Mesothelial cell of epicardium (in vitro differentiated cells): ENCODE measurements around the gene SLC22A23. TPM values are rescaled to one million over a fixed set of nuclear protein-coding genes. Genes with fewer than 3 reads are reported as not detected.

ENCODE experiments used
- DNase-seq, 2 experiments: peaks; one replicate each; pipeline ENCODE4 v3.0.0; 2021; ENCODE audit warnings: low spot score in 2 of 2; ENCODE audit not compliant: unreplicated experiment in 2 of 2
- H3K27ac Mint-ChIP-seq: 2 replicates; pipeline ENCODE4 v1.8.0; 2021; ENCODE audit warnings: mixed read lengths
- H3K27me3 Mint-ChIP-seq: 2 replicates; pipeline ENCODE4 v1.8.0; 2021; ENCODE audit warnings: low read depth, mixed read lengths
- H3K36me3 Mint-ChIP-seq: 2 replicates; pipeline ENCODE4 v1.8.0; 2021; ENCODE audit warnings: mixed read lengths
- H3K4me1 Mint-ChIP-seq: 2 replicates; pipeline ENCODE4 v1.8.0; 2021; ENCODE audit warnings: mixed read lengths
- H3K4me3 Mint-ChIP-seq: 2 replicates; pipeline ENCODE4 v1.8.0; 2021; ENCODE audit warnings: mild to moderate bottlenecking, moderate library complexity, mixed read lengths
- H3K9me3 Mint-ChIP-seq: 2 replicates; pipeline ENCODE4 v1.8.0; 2021; ENCODE audit warnings: mixed read lengths
- total RNA-seq: library from RNA; stranded (reverse); gene quantifications from 3 replicates; pipeline ENCODE4 v1.2.1, GENCODE V29; 2021
- TF ChIP-seq, protein P1 (sequence below): fragments of 200-600 bp; sonication (generic); IDR thresholded peaks from one replicate; pipeline ENCODE4 v1.5.0; 2021; ENCODE audit warnings: antibody characterized with exemption; ENCODE audit not compliant: unreplicated experiment

SLC22A23 gene
- total RNA-seq, 1 donor from 2014 or later, result 25.0 TPM

DNA sequence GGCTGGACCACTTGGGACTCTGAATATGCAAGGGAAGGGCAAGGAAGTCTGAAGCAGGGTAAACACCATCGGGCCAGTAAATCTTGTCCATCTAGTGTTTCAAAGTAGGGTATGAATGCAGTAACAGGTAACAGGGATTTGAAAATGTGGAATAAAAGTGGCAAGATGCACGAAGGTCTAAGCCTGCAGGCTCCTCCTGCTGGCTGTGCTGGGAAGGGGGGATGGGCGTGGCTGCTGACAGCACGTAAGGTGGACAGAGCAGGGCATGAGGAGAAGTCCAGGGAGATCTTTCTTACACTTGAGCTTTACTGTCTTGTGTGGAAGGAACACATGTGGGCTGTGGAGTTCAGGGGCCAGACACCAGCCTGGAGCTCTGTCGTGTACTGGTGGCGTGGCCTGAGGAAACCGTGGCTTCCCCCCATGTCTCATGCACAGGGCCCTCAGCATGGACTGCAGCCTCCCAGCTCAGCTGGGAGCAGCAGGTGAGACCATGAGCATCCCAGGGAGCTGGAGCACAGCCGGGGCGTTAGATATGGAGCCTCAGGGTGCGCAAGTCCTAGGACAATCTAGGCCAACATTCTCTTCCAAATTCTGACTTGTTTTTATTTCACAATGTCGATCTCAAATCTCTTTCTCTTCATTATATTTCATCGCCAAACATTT lies 84.5 kb downstream of the SLC22A23 start:
- DNase-seq, result no peak
- H3K27me3 Mint-ChIP-seq, result no peaks in the 10 kb centered on the region
- H3K27ac Mint-ChIP-seq, result no peak overlapping the region
- TF ChIP-seq, protein P1, sequence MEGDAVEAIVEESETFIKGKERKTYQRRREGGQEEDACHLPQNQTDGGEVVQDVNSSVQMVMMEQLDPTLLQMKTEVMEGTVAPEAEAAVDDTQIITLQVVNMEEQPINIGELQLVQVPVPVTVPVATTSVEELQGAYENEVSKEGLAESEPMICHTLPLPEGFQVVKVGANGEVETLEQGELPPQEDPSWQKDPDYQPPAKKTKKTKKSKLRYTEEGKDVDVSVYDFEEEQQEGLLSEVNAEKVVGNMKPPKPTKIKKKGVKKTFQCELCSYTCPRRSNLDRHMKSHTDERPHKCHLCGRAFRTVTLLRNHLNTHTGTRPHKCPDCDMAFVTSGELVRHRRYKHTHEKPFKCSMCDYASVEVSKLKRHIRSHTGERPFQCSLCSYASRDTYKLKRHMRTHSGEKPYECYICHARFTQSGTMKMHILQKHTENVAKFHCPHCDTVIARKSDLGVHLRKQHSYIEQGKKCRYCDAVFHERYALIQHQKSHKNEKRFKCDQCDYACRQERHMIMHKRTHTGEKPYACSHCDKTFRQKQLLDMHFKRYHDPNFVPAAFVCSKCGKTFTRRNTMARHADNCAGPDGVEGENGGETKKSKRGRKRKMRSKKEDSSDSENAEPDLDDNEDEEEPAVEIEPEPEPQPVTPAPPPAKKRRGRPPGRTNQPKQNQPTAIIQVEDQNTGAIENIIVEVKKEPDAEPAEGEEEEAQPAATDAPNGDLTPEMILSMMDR, result no peak
- H3K4me1 Mint-ChIP-seq, result peaks cover 18% of the 10 kb centered on the region
- no peaks in the 10 kb centered on the region for H3K36me3 Mint-ChIP-seq
- H3K9me3 Mint-ChIP-seq, result no peaks in the 10 kb centered on the region
- H3K4me3 Mint-ChIP-seq, result no peak overlapping the region

DNA sequence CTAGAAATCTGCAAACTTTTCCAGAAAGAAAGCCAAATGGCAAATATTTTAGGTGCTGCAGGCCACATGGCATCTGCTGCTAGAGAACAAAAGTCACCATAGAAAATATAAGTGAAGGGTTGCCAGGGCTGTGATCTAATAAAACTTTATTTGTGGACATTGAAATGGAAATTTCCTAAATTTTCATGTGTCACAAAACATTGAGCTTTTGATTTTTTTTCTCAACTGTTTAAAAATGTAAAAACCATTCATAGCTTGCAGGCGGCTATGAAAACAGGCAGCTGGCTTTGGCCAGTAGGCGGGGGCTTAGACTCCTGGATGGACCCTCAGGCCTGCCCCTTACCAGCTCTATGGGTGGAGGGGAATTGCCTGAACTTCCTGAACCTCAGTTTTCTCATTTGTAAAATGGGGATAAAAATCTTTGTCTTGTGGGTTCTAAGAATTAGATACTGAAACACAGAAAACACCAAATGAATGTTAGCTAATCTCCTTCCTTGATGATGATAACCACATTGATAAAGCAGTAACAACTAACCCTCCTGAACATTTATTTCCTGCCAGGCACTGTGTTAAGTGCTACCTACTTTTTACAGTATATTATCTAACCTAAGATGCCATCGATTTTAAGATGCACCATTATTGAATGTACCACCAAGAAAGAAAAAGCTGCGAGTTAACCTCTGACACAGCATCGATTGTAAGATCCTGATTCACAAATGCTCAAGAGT lies 85.5 kb downstream of the SLC22A23 start:
- Mint-ChIP-seq H3K4me3 (no peak overlapping the region), H3K36me3 (no peaks in the 10 kb centered on the region), H3K9me3 (no peaks in the 10 kb centered on the region), H3K27me3 (no peaks in the 10 kb centered on the region), H3K4me1 (peaks cover 17% of the 10 kb centered on the region), H3K27ac (no peak overlapping the region)
- no peak for DNase-seq
- TF ChIP-seq, protein P1, result no peak

DNA sequence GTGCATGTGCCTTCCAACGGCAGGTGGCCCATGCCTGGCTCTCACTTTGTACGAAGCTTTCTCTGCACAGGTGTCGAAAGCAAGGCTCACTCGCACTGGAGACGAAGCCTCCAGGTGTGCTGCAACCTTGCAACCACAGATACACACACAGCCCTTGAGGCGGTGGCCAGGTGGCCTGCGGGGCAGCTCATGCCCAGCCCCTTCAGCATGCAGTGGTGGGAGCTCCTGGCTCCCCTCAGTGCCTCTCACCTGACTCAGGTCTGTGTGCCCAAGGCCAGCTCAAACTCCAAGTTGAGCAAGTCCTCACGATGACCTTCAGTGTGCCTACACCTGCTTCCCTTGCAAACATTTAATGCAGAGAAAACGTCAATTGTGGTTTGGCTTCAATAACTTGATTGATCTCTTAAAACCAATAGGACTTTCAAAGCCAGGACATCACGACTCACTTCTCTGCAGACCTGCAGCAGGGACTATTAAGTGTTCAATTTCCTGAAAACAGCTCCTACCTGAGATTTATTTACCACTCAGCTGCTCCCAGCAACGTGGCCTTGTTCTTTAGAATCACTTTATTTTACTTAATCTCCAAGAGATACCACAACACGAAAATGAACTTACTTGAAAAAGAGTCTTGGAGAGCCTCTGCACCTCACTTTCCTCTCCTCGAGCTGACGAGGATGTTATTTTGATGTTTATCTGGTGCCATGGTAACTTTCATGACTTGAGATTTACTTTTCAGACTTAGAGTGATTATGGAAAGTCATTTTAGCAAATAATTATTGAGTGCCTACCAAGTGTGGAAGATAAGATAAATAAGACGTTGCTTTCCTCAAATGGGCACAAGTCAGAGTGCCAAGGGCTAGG lies 86.3 kb downstream of the SLC22A23 start:
- peaks cover 13% of the 10 kb centered on the region for H3K4me1 Mint-ChIP-seq
- H3K27me3 Mint-ChIP-seq, result no peaks in the 10 kb centered on the region
- H3K36me3 Mint-ChIP-seq, result no peaks in the 10 kb centered on the region
- H3K27ac Mint-ChIP-seq, result peak overlapping the region; percentile 34
- H3K4me3 Mint-ChIP-seq, result no peak overlapping the region
- no peak for DNase-seq
- no peaks in the 10 kb centered on the region for H3K9me3 Mint-ChIP-seq
- TF ChIP-seq, protein P1, result no peak

DNA sequence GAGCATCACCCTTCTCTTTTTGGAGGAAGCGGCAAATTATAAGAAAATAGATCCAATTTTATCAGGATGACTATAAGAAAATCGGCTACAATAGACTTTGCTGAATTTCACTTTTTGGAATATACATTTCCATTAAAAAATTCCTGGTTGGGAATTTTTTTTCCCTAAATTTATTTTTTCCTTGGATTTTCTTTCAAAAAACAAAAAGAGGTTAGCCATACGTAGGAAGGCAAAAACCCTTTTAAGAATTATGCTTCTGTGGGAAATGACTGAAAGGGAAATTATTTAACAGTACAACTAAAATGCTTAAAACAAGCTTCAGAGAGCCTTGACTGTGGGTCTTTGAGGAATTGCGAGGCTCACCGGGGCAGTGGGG lies 86.9 kb downstream of the SLC22A23 start:
- no peaks in the 10 kb centered on the region for H3K27me3 Mint-ChIP-seq
- H3K36me3 Mint-ChIP-seq, result no peaks in the 10 kb centered on the region
- DNase-seq, result no peak
- TF ChIP-seq, protein P1, result no peak
- H3K9me3 Mint-ChIP-seq, result no peaks in the 10 kb centered on the region
- H3K4me3 Mint-ChIP-seq, result no peak overlapping the region
- peaks cover 7% of the 10 kb centered on the region for H3K4me1 Mint-ChIP-seq
- no peak overlapping the region for H3K27ac Mint-ChIP-seq

DNA sequence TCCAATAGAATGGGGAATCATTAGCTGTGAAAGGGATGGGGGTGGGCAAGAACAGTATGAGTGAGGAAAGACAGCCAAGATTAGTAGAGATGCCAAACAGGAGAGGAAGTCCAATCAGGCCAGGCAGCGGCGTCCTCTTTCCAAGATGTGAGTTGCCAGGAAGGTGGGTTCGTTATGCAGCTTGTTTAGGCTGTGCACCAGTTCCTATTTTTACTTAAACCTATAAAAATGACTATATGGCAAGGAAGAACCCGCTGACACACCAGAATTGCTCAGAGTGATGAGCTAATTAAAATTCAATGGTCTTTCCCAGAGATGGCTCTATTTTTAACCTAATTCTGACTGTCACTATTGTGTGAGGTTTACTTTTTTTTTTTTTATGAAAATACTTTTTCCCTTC lies 88.2 kb downstream of the SLC22A23 start:
- no peak for DNase-seq
- TF ChIP-seq, protein P1, result no peak
- Mint-ChIP-seq H3K27ac (no peak overlapping the region), H3K4me1 (peaks cover 6% of the 10 kb centered on the region), H3K4me3 (no peak overlapping the region), H3K27me3 (no peaks in the 10 kb centered on the region), H3K9me3 (no peaks in the 10 kb centered on the region), H3K36me3 (no peaks in the 10 kb centered on the region)
